HepG2 (cell line): ENCODE measurements around the gene ARG2. TPM values are rescaled to one million over a fixed set of nuclear protein-coding genes. Genes with fewer than 3 reads are reported as not detected.
A peak's percentile ranks its signal among the peaks of the same experiment; 100 is the strongest.

Experiments used
- DNMT3B ChIP-seq: conservative IDR thresholded peaks from 2 replicates; pipeline ENCODE4 v1.6.1; 2016; ENCODE audit warnings: missing biosample characterization, control low read depth
- DR1 ChIP-seq: sonication (generic); formaldehyde crosslinking; IDR thresholded peaks from 2 replicates; pipeline ENCODE4 v1.8.0; 2021; ENCODE audit warnings: mild to moderate bottlenecking, missing genetic modification reagents, inconsistent platforms
- FOXK2 ChIP-seq: fragments of 450-650 bp; IDR thresholded peaks from 2 replicates; pipeline ENCODE4 v1.6.1; 2016
- FOXP1 ChIP-seq, 2 experiments: fragments of 450-650 bp in 1 of 2; IDR thresholded peaks; 2 replicates each; pipeline ENCODE4 v1.6.1; 2017 to 2018; ENCODE audit warnings: antibody characterized with exemption in 1 of 2
- GZF1 ChIP-seq: sonication (generic); formaldehyde crosslinking; IDR thresholded peaks from 2 replicates; pipeline ENCODE4 v1.5.1; 2020; ENCODE audit warnings: mild to moderate bottlenecking, missing genetic modification reagents
- JDP2 ChIP-seq: sonication (generic); formaldehyde crosslinking; IDR thresholded peaks from 2 replicates; pipeline ENCODE4 v1.8.1; 2022; ENCODE audit warnings: missing genetic modification reagents, borderline replicate concordance
- MAF1 ChIP-seq: sonication (generic); formaldehyde crosslinking; IDR thresholded peaks from 2 replicates; pipeline ENCODE4 v1.5.0; 2020; ENCODE audit warnings: missing genetic modification reagents, borderline replicate concordance
- MYNN ChIP-seq: sonication (generic); formaldehyde crosslinking; IDR thresholded peaks from 2 replicates; pipeline ENCODE4 v1.4.0; 2020; ENCODE audit warnings: mild to moderate bottlenecking, low read depth, missing genetic modification reagents
- NAIF1 ChIP-seq: sonication (generic); formaldehyde crosslinking; IDR thresholded peaks from 2 replicates; pipeline ENCODE4 v1.5.0; 2020; ENCODE audit warnings: mild to moderate bottlenecking, missing genetic modification reagents, borderline replicate concordance
- RAD21 ChIP-seq: fragments of 450-650 bp; formaldehyde crosslinking; IDR thresholded peaks from 2 replicates; pipeline ENCODE4 v1.5.0; 2020; ENCODE audit warnings: mild to moderate bottlenecking
- RARG ChIP-seq: sonication (generic); formaldehyde crosslinking; IDR thresholded peaks from 2 replicates; pipeline ENCODE4 v1.4.0; 2020; ENCODE audit warnings: low read depth, mild to moderate bottlenecking, missing genetic modification reagents
- SP1 ChIP-seq, 2 experiments: fragments of 450-650 bp in 1 of 2; sonication (generic) in 1 of 2; formaldehyde crosslinking in 1 of 2; IDR thresholded peaks; 2 replicates each; pipeline versions ENCODE4 v1.4.0 to v1.6.1; 2016 to 2020; ENCODE audit warnings: missing genetic modification reagents in 1 of 2
- THAP11 ChIP-seq: IDR thresholded peaks from 2 replicates; pipeline ENCODE4 v1.6.1; 2016; ENCODE audit warnings: missing biosample characterization, missing genetic modification reagents
- ZBTB42 ChIP-seq: sonication (generic); formaldehyde crosslinking; IDR thresholded peaks from 2 replicates; pipeline ENCODE4 v1.5.0; 2020; ENCODE audit warnings: mild to moderate bottlenecking, missing genetic modification reagents
- ZIK1 ChIP-seq: sonication (generic); formaldehyde crosslinking; IDR thresholded peaks from 2 replicates; pipeline ENCODE4 v1.5.0; 2020; ENCODE audit warnings: mild to moderate bottlenecking, low read depth, missing genetic modification reagents, borderline replicate concordance
- ZKSCAN1 ChIP-seq: fragments of 150-350 bp; IDR thresholded peaks from 2 replicates; pipeline ENCODE4 v1.6.1; 2014; ENCODE audit warnings: low read length
- ZNF232 ChIP-seq: sonication (generic); formaldehyde crosslinking; IDR thresholded peaks from 2 replicates; pipeline ENCODE4 v1.4.0; 2020; ENCODE audit warnings: missing genetic modification reagents, borderline replicate concordance
- ZNF263 ChIP-seq: sonication (generic); formaldehyde crosslinking; IDR thresholded peaks from 2 replicates; pipeline ENCODE4 v1.4.0; 2020; ENCODE audit warnings: missing genetic modification reagents
- ZNF264 ChIP-seq: sonication (generic); formaldehyde crosslinking; IDR thresholded peaks from 2 replicates; pipeline ENCODE4 v1.4.0; 2020; ENCODE audit warnings: missing genetic modification reagents
- ZNF274 ChIP-seq: sonication (generic); formaldehyde crosslinking; IDR thresholded peaks from 2 replicates; pipeline ENCODE4 v1.5.1; 2020; ENCODE audit warnings: mild to moderate bottlenecking, missing genetic modification reagents
- ZNF3 ChIP-seq: IDR thresholded peaks from 2 replicates; pipeline ENCODE4 v1.7.0; 2017; ENCODE audit warnings: inconsistent platforms
- ZNF367 ChIP-seq: sonication (generic); formaldehyde crosslinking; IDR thresholded peaks from 2 replicates; pipeline ENCODE4 v1.4.0; 2020; ENCODE audit warnings: missing genetic modification reagents, borderline replicate concordance
- ZNF383 ChIP-seq: sonication (generic); formaldehyde crosslinking; IDR thresholded peaks from 2 replicates; pipeline ENCODE4 v1.4.0; 2020; ENCODE audit warnings: missing genetic modification reagents, mild to moderate bottlenecking, borderline replicate concordance
- ZNF484 ChIP-seq: sonication (generic); formaldehyde crosslinking; IDR thresholded peaks from 2 replicates; pipeline ENCODE4 v1.5.1; 2020; ENCODE audit warnings: mild to moderate bottlenecking, low read depth, missing genetic modification reagents, borderline replicate concordance
- ZNF564 ChIP-seq: sonication (generic); formaldehyde crosslinking; IDR thresholded peaks from 2 replicates; pipeline ENCODE4 v1.8.1; 2023; ENCODE audit warnings: mild to moderate bottlenecking, missing genetic modification reagents
- ZSCAN12 ChIP-seq: sonication (generic); formaldehyde crosslinking; IDR thresholded peaks from 2 replicates; pipeline ENCODE4 v1.9.0; 2021; ENCODE audit warnings: mild to moderate bottlenecking, missing genetic modification reagents
- ZZZ3 ChIP-seq: sonication (generic); formaldehyde crosslinking; IDR thresholded peaks from 2 replicates; pipeline ENCODE4 v1.4.0; 2020; ENCODE audit warnings: missing genetic modification reagents, mild to moderate bottlenecking, borderline replicate concordance
- polyA plus RNA-seq, 8 experiments: library from polyadenylated mRNA; depleted of rRNA in 3 of 8; stranded (reverse) in 7 of 8; unstranded in 1 of 8; fragments of >200 nt; fragmentation: Illumina TruSeq in 4 of 8; extraction: Trizol in 4 of 8; gene quantifications; 2 replicates each; pipeline versions ENCODE4 v1.2.1 to v1.2.3, GENCODE V29; 2011 to 2016; ENCODE audit warnings: low read depth in 4 of 8, missing spikeins in 1 of 8, mixed read lengths in 1 of 8; ENCODE audit not compliant: insufficient read depth in 1 of 8
- total RNA-seq, 5 experiments: library from RNA; depleted of rRNA; stranded (reverse); fragments of >200 nt; fragmentation: Illumina TruSeq; extraction: Trizol; gene quantifications; 2 replicates each; pipeline ENCODE4 v1.2.3, GENCODE V29; 2016; ENCODE audit warnings: low read depth in 1 of 5
- TF ChIP-seq, protein P1 (sequence below): sonication (generic); formaldehyde crosslinking; IDR thresholded peaks from 2 replicates; pipeline ENCODE4 v1.4.0; 2020; ENCODE audit warnings: missing genetic modification reagents, borderline replicate concordance
- TF ChIP-seq, protein P2 (sequence below): sonication (generic); formaldehyde crosslinking; IDR thresholded peaks from 2 replicates; pipeline ENCODE4 v1.5.0; 2020; ENCODE audit warnings: missing genetic modification reagents

ARG2 gene
- total and polyA plus RNA-seq, 2 of the 13 experiments (the other 11 are each of a cell fraction or from before 2014, with no cell fraction given), result 37.5 to 73.6 TPM

DNA sequence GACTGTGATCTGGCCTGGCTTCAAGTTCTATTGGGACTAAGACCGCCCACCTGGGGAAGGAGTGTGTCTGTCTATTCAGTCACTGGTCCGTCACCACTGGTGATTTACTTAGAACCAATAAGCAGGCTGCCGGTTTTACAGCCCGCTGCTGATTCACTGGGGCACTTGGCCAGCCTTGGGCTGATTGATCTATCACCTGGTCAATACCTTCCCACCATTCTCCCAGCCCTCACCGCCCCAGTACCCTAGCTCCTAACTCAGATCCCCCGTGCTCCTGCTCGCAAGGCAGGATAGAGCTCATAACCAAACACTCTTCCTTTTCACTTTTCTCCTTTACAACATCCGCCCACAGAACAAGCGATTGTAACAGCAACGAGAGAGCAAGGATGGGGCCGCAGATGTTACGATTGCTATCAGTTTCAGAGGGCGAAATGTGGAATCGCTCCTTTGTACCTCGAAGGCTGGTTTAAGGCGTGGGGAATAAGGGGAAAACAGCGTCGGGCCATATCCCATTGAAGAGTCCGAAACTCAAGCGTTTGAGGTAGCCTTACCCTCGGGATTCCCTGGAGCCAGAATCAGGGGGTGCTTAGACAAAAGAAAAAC is 75.2 kb downstream of the ARG2 start (continued):
- TF ChIP-seq ZZZ3 (CRISPR knock-in tag) (no peak), DNMT3B (CRISPR knock-in tag) (no peak), ZNF264 (CRISPR knock-in tag) (peak; percentile 32; the same call in 1 of the 2 replicates), JDP2 (CRISPR knock-in tag) (no peak), ZKSCAN1 (no peak), DR1 (CRISPR knock-in tag) (peak; percentile 30; the same call in 1 of the 2 replicates), RAD21 (CRISPR knock-in tag) (no peak), ZNF3 (CRISPR knock-in tag) (no peak), ZNF564 (0 out of 2 replicates have a peak, but pooled peaks have one; percentile 33), FOXP1 (IDR thresholded peaks at IDR 0.05) (no peak), FOXP1 (CRISPR knock-in tag; IDR thresholded peaks at IDR 0.05) (no peak), MAF1 (no peak), GZF1 (CRISPR knock-in tag) (no peak), ZNF274 (no peak), THAP11 (CRISPR knock-in tag) (peak; percentile 75), MYNN (CRISPR knock-in tag) (no peak), ZBTB42 (no peak), SP1 (IDR thresholded peaks at IDR 0.05) (no peak), SP1 (CRISPR knock-in tag; IDR thresholded peaks at IDR 0.05) (no peak), ZNF367 (CRISPR knock-in tag) (no peak), ZNF232 (CRISPR knock-in tag) (peak; percentile 3; the same call in 1 of the 2 replicates), ZNF383 (CRISPR knock-in tag) (no peak), ZIK1 (CRISPR knock-in tag) (no peak), ZNF484 (CRISPR knock-in tag) (no peak), FOXK2 (no peak), ZSCAN12 (CRISPR knock-in tag) (no peak), NAIF1 (CRISPR knock-in tag) (no peak), ZNF263 (CRISPR knock-in tag) (peak; percentile 62), RARG (CRISPR knock-in tag) (no peak)
- TF ChIP-seq, protein P1, sequence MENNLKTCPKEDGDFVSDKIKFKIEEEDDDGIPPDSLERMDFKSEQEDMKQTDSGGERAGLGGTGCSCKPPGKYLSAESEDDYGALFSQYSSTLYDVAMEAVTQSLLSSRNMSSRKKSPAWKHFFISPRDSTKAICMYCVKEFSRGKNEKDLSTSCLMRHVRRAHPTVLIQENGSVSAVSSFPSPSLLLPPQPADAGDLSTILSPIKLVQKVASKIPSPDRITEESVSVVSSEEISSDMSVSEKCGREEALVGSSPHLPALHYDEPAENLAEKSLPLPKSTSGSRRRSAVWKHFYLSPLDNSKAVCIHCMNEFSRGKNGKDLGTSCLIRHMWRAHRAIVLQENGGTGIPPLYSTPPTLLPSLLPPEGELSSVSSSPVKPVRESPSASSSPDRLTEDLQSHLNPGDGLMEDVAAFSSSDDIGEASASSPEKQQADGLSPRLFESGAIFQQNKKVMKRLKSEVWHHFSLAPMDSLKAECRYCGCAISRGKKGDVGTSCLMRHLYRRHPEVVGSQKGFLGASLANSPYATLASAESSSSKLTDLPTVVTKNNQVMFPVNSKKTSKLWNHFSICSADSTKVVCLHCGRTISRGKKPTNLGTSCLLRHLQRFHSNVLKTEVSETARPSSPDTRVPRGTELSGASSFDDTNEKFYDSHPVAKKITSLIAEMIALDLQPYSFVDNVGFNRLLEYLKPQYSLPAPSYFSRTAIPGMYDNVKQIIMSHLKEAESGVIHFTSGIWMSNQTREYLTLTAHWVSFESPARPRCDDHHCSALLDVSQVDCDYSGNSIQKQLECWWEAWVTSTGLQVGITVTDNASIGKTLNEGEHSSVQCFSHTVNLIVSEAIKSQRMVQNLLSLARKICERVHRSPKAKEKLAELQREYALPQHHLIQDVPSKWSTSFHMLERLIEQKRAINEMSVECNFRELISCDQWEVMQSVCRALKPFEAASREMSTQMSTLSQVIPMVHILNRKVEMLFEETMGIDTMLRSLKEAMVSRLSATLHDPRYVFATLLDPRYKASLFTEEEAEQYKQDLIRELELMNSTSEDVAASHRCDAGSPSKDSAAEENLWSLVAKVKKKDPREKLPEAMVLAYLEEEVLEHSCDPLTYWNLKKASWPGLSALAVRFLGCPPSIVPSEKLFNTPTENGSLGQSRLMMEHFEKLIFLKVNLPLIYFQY (CRISPR knock-in tag), result peak; percentile 67; the same call in 1 of the 2 replicates
- TF ChIP-seq, protein P2, sequence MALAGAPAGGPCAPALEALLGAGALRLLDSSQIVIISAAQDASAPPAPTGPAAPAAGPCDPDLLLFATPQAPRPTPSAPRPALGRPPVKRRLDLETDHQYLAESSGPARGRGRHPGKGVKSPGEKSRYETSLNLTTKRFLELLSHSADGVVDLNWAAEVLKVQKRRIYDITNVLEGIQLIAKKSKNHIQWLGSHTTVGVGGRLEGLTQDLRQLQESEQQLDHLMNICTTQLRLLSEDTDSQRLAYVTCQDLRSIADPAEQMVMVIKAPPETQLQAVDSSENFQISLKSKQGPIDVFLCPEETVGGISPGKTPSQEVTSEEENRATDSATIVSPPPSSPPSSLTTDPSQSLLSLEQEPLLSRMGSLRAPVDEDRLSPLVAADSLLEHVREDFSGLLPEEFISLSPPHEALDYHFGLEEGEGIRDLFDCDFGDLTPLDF, result no peak
